Fibroblast of lung (primary cell): ENCODE measurements around the gene C1GALT1. TPM values are rescaled to one million over a fixed set of nuclear protein-coding genes. Genes with fewer than 3 reads are reported as not detected.
A peak's percentile ranks its signal among the peaks of the same experiment; 100 is the strongest.

ENCODE experiments used
- DNase-seq, 2 donors: peaks; one replicate each; pipeline versions ENCODE4 v3.0.0 to v3.0.0-alpha.2; 2010; ENCODE audit warnings: low read depth in 2 of 2
- H2AFZ ChIP-seq: 2 replicates; pipeline ENCODE4 v1.5.1; 2012; ENCODE audit warnings: low read length, control low read depth, inconsistent platforms
- H3K27ac ChIP-seq: 2 replicates; pipeline ENCODE4 v1.5.1; 2011; ENCODE audit warnings: low read length, control low read depth; ENCODE audit not compliant: insufficient read depth
- H3K27me3 ChIP-seq: 2 replicates; pipeline ENCODE4 v1.5.1; 2011; ENCODE audit warnings: mild to moderate bottlenecking, low read length; ENCODE audit not compliant: control insufficient read depth, insufficient read depth
- H3K36me3 ChIP-seq: 2 replicates; pipeline ENCODE4 v1.5.1; 2011; ENCODE audit warnings: low read length; ENCODE audit not compliant: control insufficient read depth, insufficient read depth
- H3K4me1 ChIP-seq: 2 replicates; pipeline ENCODE4 v1.5.1; 2011; ENCODE audit warnings: low read length; ENCODE audit not compliant: control insufficient read depth, insufficient read depth; ENCODE audit errors: extremely low read depth
- H3K4me2 ChIP-seq: 2 replicates; pipeline ENCODE4 v1.5.1; 2011; ENCODE audit warnings: low read length, control low read depth; ENCODE audit not compliant: insufficient read depth; ENCODE audit errors: extremely low read depth
- H3K4me3 ChIP-seq, 4 experiments: fragments of 200-600 bp in 1 of 4; sonication (generic) in 1 of 4; replicated peaks in 1 of 4; 2 replicates each; pipeline ENCODE4 v1.5.1; 2011 to 2016; ENCODE audit warnings: low read length in 4 of 4, low read depth in 3 of 4, mild to moderate bottlenecking in 3 of 4, control low read depth in 2 of 4, inconsistent platforms in 1 of 4, mixed read lengths in 1 of 4; ENCODE audit not compliant: insufficient read depth in 1 of 4; ENCODE audit errors: control extremely low read depth in 1 of 4
- H3K79me2 ChIP-seq: 2 replicates; pipeline ENCODE4 v1.5.1; 2012; ENCODE audit warnings: mild to moderate bottlenecking, low read length, inconsistent platforms; ENCODE audit not compliant: control insufficient read depth, insufficient read depth
- H3K9ac ChIP-seq: 2 replicates; pipeline ENCODE4 v1.5.1; 2011; ENCODE audit warnings: mild to moderate bottlenecking, low read length, control low read depth; ENCODE audit not compliant: insufficient read depth
- H3K9me3 ChIP-seq: 2 replicates; pipeline ENCODE4 v1.5.1; 2012; ENCODE audit warnings: low read depth, low read length; ENCODE audit not compliant: control insufficient read depth, insufficient read depth
- H4K20me1 ChIP-seq: 2 replicates; pipeline ENCODE4 v1.5.1; 2011; ENCODE audit warnings: low read length; ENCODE audit not compliant: control insufficient read depth, insufficient read depth; ENCODE audit errors: extremely low read depth
- EZH2 ChIP-seq: IDR thresholded peaks from 2 replicates; pipeline ENCODE4 v1.5.1; 2012; ENCODE audit warnings: low read length, control low read depth, mild to moderate bottlenecking; ENCODE audit errors: missing control alignments
- polyA plus RNA-seq, 2 donors: library from polyadenylated mRNA; depleted of rRNA in 1 of 2; stranded (reverse) in 1 of 2; unstranded in 1 of 2; fragments of >200 nt; gene quantifications; 2 replicates each; pipeline ENCODE4 v1.2.1, GENCODE V29; 2011 to 2012; ENCODE audit warnings: missing spikeins in 1 of 2
- total RNA-seq: library from RNA; depleted of rRNA; stranded (reverse); fragments of >200 nt; gene quantifications from 2 replicates; pipeline ENCODE4 v1.2.1, GENCODE V29; 2014
- TF ChIP-seq, protein P1 (sequence below), 2 donors: IDR thresholded peaks in 1 of 2; conservative IDR thresholded peaks in 1 of 2; 1 replicate in 1 of 2; 2 replicates in 1 of 2; pipeline ENCODE4 v1.5.1; 2011 to 2012; ENCODE audit warnings: low read length in 2 of 2, control low read depth in 1 of 2, inconsistent platforms in 1 of 2, low read depth in 1 of 2, mild to moderate bottlenecking in 1 of 2

The C1GALT1 gene
- total and polyA plus RNA-seq, 2 donors (not counting 1 experiment from before 2014, with no cell fraction given), result 17.0 to 26.3 TPM

DNA sequence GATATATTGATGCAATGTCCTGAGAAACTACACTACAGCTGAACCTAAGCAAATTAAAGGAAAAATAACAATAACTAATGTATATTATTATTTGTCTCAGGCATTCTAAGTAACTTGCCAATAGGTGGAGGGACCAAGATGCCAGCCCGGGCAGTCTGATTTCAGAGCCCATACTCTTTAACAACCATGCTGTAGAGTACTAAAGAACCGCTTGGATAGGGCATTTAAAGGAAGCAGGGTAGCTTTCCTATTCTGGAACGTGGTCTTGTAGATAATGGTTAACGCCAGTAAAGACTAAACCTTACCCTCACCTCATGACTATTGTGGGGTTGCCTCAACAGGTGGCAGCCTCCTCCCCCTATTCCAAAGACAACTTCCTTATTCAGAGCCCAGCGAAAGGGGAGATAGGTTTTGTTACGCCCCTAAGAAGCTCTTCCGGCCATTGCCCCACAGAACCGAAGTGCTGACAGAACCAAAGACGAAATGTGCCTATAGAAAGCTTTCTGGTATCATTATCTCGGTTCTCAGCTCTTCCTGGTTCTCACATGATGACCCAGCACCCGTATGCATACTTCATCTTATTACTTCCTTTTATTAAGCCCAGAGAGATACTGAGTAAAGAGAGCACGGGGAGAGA, 707 bp upstream of the C1GALT1 start:
- Histone ChIP-seq H3K4me3 (peak overlapping the region; percentile 70 to 98 (median 84)), H3K9ac (peak overlapping the region; percentile 60), H3K27ac (peak overlapping the region; percentile 82), H3K9me3 (no peaks in the 10 kb centered on the region), H3K4me2 (peak overlapping the region; percentile 96), H4K20me1 (no peaks in the 10 kb centered on the region), H3K27me3 (no peaks in the 10 kb centered on the region), H3K36me3 (no peaks in the 10 kb centered on the region), H3K4me1 (peaks cover 7% of the 10 kb centered on the region), H3K79me2 (peaks cover 21% of the 10 kb centered on the region), H2AFZ (peak overlapping the region; percentile 98)
- TF ChIP-seq EZH2, result no peak
- TF ChIP-seq, protein P1, sequence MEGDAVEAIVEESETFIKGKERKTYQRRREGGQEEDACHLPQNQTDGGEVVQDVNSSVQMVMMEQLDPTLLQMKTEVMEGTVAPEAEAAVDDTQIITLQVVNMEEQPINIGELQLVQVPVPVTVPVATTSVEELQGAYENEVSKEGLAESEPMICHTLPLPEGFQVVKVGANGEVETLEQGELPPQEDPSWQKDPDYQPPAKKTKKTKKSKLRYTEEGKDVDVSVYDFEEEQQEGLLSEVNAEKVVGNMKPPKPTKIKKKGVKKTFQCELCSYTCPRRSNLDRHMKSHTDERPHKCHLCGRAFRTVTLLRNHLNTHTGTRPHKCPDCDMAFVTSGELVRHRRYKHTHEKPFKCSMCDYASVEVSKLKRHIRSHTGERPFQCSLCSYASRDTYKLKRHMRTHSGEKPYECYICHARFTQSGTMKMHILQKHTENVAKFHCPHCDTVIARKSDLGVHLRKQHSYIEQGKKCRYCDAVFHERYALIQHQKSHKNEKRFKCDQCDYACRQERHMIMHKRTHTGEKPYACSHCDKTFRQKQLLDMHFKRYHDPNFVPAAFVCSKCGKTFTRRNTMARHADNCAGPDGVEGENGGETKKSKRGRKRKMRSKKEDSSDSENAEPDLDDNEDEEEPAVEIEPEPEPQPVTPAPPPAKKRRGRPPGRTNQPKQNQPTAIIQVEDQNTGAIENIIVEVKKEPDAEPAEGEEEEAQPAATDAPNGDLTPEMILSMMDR (conservative IDR thresholded peaks at IDR 0.05 in 1 of 2, IDR thresholded peaks at IDR 0.05 in 1 of 2; ENCODE audit: low read depth in 1 of 2, low read length in 2 of 2), result no peak
- DNase-seq, result peak; percentile 53 to 57

DNA sequence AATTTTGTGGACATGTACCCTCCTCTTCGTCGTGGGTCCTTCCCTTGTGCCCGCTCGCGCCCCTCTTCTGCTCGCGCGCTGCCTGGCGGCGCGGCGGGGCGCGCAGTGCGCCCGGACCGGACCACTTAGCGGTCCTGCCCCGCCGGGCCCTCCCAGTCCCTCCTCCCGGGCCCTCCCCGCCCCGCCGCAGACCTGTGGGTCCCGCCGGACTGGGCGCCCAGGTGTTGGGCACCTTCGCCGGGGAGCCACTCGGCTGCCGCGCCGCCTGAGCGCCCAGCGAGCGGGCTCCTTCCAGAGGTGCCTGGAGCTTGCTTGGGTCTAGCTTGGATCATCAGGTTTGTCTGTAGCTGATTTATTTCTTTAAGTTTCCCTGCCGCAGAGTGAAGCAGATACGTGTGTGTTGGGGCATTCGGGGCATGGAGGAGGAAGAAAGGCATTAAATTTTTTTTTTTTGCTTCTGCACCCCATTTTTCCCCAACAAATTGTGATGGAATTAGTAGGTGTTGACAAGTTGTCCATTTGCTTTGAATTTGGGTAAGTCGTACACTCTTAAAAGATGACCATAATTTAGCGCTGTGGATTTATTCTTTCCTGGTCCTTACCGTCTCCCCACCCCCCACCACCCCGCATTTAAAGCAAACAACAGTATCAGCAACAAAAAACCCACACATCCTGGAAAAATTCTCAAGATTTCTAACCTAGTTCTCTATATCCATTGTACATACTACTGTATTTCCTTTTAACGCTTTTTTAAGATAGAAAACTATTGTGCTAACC, 905 bp downstream of the C1GALT1 start:
- Histone ChIP-seq H3K4me1 (peaks cover 5% of the 10 kb centered on the region), H3K9me3 (no peaks in the 10 kb centered on the region), H3K9ac (peak overlapping the region; percentile 87), H3K79me2 (peaks cover 29% of the 10 kb centered on the region), H3K27me3 (no peaks in the 10 kb centered on the region), H3K4me2 (peak overlapping the region; percentile 79), H4K20me1 (no peaks in the 10 kb centered on the region), H3K27ac (peak overlapping the region; percentile 86), H3K36me3 (no peaks in the 10 kb centered on the region), H3K4me3 (peak overlapping the region; percentile 75 to 88 (median 80)), H2AFZ (peak overlapping the region; percentile 85)
- no peak for TF ChIP-seq EZH2
- TF ChIP-seq, protein P1 (conservative IDR thresholded peaks at IDR 0.05 in 1 of 2, IDR thresholded peaks at IDR 0.05 in 1 of 2; ENCODE audit: low read depth in 1 of 2, low read length in 2 of 2), result no peak
- peak; percentile 28 to 33 for DNase-seq

DNA sequence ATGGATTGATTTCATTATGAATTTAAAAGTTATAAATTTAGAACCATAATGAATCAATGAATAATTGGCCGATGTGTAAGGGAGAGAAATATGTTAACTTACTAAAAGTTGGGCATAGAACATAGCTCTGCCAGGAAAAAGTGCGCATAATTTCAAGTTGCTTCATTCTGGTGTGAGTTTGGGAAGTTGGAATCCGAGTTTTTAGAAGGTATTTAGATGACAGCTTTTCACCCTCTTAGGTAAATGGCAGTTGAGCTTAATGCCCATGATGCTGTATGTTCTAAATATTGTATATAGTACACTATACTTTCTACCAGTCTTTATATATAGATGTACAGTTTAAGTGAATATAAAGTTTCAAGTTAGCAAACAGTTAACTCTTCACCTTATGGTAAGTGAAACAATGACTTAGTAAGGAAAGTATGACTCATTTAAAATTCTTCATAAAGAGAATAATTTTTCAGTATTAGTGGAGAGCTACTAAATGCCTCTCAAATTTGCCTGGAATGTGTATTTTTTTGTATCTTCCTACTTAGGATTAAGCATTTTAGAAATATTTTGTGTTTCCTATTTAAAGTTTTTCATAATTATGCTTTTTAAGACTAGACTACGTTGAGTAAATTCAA, 1.6 kb downstream of the C1GALT1 start:
- TF ChIP-seq EZH2, result no peak
- TF ChIP-seq, protein P1 (conservative IDR thresholded peaks at IDR 0.05 in 1 of 2, IDR thresholded peaks at IDR 0.05 in 1 of 2; ENCODE audit: low read depth in 1 of 2, low read length in 2 of 2), result no peak
- H3K79me2 ChIP-seq, result peaks cover 29% of the 10 kb centered on the region

More for the DNA sequence above, 1.6 kb downstream of the C1GALT1 start:
- Histone ChIP-seq H3K36me3 (no peaks in the 10 kb centered on the region), H3K4me3 (peak overlapping the region; percentile 34 to 88 (median 72)), H3K9ac (no peak overlapping the region), H3K9me3 (no peaks in the 10 kb centered on the region), H3K27me3 (no peaks in the 10 kb centered on the region), H3K4me1 (peaks cover 5% of the 10 kb centered on the region), H4K20me1 (no peaks in the 10 kb centered on the region), H3K4me2 (peak overlapping the region; percentile 79), H3K27ac (no peak overlapping the region), H2AFZ (no peak overlapping the region)
- peak; percentile 25 to 46 for DNase-seq
